Gastrocnemius medialis (tissue), 4 donors: ENCODE data around the gene GPHA2.

Experiments used
- CTCF ChIP-seq, 5 experiments: fragments of 450-650 bp in 3 of 5; fragments of 200-600 bp in 2 of 5; sonication (generic) in 2 of 5; IDR thresholded peaks in 4 of 5; conservative IDR thresholded peaks in 1 of 5; 1 replicate in 4 of 5; 2 replicates in 1 of 5; pipeline ENCODE4 v1.5.1; 2016 to 2019; ENCODE audit warnings: antibody characterized with exemption in 5 of 5, mild to moderate bottlenecking in 3 of 5, moderate library complexity in 3 of 5
- POLR2A ChIP-seq, 2 donors: fragments of 450-650 bp; IDR thresholded peaks; one replicate each; pipeline ENCODE4 v1.6.1; 2017; ENCODE audit warnings: antibody characterized with exemption in 2 of 2, mild to moderate bottlenecking in 2 of 2, moderate library complexity in 2 of 2

- TF ChIP-seq POLR2A (IDR thresholded peaks at IDR 0.05) (no peak), CTCF (IDR thresholded peaks at IDR 0.05 in 4 of 5, conservative IDR thresholded peaks at IDR 0.05 in 1 of 5) (no peak)
Measured at GRCh38 chr11:64905516-64906313, 30.0 kb downstream of the GPHA2 start.
